Measurements from ENCODE around the gene PDE4B.

Gene PDE4B

GRCh38 chr1:66182551-66183178 is 390.0 kb downstream of the PDE4B start:
- peak; percentile 80 for DNase-seq (ENCODE audit: low read depth)

GRCh38 chr1:66183400-66183799 is 390.7 kb downstream of the PDE4B start:
- no peak for DNase-seq (ENCODE audit: low read depth)

DNA sequence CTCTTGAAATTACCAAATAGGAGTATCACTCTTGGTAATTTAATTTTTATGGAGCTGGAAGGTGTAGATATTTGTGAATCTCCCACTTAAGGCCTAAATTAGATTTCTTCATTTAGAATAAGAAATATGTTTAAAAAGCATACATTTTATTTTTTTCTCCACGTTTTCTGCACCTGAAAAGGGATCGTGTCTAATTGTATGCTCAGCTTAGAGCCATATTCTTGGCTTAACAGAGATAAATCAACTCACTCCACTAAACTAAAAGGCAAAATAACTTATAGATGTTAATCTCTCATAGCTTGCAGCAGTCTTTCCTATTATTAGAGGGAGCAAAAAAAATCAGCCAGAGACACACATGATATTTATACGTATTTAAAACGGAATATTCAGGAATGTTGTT is 404.4 kb downstream of the PDE4B start:
- no peak for DNase-seq (ENCODE audit: low read depth)

- DNase-seq (ENCODE audit: low read depth): no peak
Measured at GRCh38 chr1:66197785-66198184, 405.1 kb downstream of the PDE4B start.

GRCh38 chr1:66206563-66207144 is 414.0 kb downstream of the PDE4B start:
- no peak for DNase-seq (ENCODE audit: low read depth)

DNA sequence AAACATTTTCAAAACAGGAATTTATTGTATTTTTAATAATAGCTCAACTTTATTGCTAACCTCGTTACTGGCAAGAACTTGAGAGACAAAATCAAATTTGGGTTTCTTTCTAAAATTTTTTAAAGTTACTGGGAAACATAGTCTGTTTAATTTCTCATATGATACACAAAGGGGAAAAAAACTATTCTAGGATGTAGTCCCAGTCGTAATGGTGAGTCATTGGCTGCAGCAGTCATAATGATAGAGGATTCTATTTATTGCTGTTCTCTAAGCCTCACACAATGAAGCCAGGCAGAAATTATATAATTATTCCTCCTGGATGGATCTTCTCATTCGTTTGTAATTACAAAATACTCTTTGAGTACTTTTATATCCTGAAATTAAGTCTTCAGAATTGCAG is 414.8 kb downstream of the PDE4B start:
- DNase-seq (ENCODE audit: low read depth): peak; percentile 67

DNA sequence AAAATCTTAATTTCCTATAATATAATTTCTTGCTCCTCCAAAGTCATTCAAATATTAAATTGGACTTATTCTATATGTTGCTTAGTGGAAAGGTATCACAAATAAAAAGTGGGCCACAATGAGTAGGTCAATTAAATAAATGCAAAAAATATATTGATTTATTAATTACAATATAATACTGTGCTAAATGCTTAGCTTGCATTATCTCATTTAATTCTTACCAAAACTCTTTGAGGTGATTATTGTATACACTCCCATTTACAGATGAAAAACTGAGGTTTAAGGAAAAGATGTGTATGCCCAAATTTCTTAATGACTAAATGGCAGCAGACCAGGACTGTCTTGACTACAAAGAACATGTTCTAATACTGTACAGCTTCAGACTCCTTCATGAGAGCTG is 415.9 kb downstream of the PDE4B start:
- DNase-seq (ENCODE audit: low read depth): no peak

DNA sequence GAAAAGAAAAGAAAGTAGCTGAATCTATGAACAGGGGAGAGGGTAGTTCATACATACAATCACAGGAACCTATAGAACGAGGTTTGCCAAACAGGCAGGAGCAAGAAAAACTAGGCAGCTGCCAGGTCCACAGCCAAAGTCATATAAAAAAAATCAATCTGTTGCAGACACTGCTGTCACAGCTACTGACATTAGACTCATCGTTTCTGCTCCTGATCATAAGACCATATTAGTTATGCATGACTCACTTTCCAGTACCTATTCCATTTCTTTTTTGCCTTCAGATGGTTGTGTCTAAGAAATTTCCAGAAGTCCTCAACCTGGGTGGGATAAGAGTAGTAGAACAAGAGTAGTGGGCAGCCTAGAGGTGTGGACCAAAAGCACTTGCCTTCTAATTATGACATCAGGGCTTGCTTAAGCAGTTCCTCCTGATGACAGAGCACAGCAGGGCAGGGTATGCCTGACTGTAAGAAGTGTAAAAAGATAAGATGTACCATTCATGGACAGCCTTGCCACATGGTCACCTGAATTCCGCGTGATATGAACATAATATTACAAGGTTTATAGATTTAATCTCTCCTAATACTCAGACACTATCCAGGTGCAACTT is 418.0 kb downstream of the PDE4B start:
- DNase-seq (ENCODE audit: low read depth): no peak

GRCh38 chr1:66211521-66211920 is 418.8 kb downstream of the PDE4B start:
- no peak for DNase-seq (ENCODE audit: low read depth)

- no peak for DNase-seq (ENCODE audit: low read depth)
Measured at GRCh38 chr1:66213491-66213890, 420.8 kb downstream of the PDE4B start.

GRCh38 chr1:66214901-66215300 is 422.2 kb downstream of the PDE4B start:
- no peak for DNase-seq (ENCODE audit: low read depth)

DNA sequence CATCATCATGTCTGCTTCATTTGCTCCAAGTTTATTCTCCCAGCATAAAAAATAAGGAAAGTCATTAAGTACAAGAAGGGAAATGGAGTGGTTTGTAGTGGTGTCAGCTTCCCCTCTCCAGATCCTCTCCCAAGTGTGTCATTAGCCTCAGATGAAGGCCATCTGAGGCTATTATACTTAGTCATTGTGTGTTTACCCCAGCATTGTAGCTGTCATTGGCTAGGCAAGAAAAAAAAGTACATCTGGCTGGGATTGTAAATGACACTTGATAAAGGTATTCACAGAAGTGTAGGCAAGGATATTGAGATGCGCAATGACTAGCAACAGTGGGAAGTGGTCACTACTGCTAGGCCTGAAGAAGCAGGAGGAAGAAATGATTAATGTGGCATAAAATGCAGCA is 424.3 kb downstream of the PDE4B start:
- peak; percentile 87 for DNase-seq (ENCODE audit: low read depth)

GRCh38 chr1:66217561-66217960 is 424.9 kb downstream of the PDE4B start:
- no peak for DNase-seq (ENCODE audit: low read depth)

DNA sequence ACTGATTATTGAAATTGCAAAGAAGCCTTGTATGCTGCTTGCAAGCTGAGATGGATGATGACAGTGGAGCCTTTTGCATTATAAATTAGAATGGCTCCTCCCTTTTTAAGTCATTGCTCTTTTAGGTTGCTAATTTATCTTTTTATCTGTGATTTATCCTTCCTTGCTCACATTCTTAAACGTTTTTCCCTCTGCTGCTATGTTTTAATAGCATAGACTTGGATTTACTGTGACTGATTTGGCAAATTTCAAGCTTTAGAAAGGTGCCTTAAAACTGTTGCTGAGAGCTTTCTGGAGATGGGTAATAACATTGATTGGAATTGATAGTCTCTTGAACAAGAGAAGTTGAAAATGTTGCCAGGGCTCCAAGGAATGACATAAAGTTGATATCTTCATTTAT is 427.8 kb downstream of the PDE4B start:
- DNase-seq (ENCODE audit: low read depth): no peak

DNA sequence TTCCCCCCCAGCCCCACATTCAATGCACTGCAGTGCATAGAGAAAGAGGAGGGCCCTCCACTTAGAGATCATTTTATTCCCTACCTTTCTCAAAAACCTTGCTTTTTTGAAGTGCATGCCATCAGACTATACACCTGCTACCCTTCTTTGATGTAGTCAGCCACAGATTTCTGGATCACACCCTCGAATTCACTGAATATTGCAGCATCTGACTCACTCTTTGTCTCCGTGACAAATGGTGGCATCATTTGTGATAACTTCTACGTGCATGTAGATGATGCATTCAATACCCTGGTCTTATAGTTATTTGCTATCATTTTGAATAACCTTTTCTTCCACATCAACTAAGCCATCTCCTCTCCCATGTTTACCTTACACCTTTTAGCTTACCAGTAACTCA is 431.0 kb downstream of the PDE4B start:
- DNase-seq (ENCODE audit: low read depth): no peak

GRCh38 chr1:66226985-66227384 is 434.3 kb downstream of the PDE4B start:
- DNase-seq (ENCODE audit: low read depth): no peak

DNA sequence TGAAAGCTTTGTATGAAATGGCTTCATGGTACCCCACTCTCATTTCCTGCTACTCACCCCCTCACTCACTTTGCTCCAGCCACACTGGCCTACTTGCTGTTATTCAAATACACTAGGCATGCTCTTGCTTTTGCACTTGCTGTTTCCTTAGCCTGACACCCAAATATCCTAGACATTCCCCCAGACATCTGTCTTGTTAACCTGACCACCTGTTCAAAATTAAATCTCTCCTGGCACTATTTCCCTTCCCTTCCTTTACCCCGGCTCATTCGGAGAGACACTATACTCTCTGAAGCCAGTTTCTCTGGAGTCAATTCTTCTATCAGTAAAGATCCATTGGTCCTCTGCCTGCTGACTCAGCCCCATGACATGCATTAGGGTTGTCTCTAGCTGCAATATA is 435.3 kb downstream of the PDE4B start:
- DNase-seq (ENCODE audit: low read depth): no peak

DNA sequence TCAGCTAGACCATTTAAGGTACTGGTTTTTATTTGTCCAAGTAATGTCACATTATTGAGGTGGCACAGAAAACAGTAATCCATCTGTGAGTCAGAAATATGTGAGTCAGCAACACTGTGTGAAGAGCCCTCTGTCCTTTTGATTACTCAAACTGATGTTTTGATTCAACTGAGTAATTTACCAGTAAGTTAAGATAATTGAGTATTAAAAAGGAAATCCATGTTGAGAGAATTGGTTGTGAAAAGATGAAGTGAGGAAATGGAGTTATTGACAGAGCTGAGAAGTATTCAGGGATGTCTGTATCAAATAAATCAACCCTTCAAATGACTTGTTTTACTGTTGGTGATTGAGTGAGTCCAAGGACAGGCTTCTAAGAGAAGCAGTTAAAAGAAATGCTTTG is 438.5 kb downstream of the PDE4B start:
- peak; percentile 46 for DNase-seq (ENCODE audit: low read depth)

DNA sequence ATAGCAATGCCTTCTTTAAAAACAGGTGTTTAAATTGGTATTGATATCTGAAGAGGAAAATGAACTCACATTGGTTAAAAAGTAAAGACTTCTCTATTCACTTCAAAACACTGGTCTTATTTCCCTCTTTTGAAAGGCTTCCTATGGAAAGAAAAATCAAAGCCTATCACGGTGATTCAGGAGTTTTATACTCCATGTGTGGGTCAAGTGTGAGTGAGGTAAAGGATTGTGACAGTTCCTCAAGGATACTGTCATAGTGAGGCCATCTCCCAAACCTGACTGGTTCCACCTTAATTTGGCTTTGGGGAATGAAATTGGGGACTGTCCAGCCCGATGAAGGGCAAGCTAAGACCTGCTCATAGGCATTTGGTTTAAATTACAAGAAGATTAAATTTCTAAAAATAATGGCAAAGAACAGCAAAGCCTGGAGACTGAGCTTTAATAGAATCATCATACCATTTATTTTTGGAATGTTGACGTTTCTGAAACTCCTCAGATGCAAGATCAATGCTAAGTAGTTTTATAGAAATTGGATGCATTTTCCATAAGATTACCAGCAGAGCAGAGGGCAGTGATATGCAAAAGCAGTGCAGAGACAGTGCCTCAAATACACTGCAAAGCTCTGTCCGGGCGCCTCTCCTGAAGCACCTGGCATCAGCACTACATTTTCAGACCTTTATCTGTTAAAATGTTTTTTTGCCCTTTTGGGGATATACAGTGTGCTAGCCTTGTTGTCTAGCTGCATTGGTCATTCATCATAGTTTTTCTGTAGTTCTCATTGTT is 439.2 kb downstream of the PDE4B start:
- DNase-seq (ENCODE audit: low read depth): no peak

DNA sequence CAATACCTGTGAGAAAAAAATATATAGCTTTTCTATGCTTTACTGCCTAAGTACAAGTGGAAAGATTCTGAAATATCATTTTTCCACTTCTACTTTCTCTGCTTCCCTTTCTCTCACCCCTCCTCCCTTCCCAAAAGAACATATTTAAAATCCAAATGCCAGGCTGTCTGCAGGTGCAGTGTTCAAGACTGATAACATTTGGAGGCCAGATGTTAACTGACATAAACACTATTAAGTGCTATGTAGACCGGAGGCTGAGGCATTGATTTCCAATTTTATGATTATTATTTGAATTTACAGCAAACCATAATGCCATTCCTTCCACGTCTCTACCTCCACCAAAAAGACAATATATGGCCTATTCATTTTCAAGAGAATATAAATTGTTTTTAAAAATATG is 444.3 kb downstream of the PDE4B start:
- no peak for DNase-seq (ENCODE audit: low read depth)

DNA sequence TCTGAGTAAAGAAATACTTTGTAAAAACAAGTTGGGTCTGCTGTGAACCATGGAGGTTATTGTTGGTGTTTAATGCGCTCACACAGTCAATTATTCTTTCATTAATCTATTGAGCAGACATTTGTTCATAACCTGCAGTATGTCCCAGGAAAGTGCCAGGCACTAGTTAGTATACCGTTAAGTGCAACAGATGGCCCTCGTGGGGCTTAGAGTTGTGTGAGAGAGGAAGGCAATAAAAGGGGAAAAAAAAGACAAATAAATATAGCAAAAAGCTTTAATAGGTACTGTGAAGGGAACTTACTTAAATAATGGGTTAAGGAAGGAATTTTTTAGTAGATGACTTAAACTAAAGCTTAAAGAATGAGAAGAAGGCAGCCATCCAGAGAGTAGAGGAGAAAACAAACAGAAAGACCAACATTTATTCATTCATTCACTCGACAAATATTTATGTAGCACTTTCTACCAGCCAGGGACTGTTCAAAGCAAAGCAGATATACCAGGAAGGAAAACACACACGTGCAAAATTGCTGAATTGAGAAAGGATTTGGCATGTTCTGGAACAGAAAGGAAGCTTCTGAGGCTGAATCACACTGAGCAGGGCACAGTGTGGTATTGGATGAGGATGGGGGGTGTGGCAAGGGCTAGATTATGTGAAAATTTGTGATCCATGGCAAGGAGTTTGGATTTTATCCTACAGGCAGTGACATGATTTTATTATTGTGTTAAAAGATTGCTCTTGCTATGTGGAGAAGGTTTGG is 445.2 kb downstream of the PDE4B start:
- DNase-seq (ENCODE audit: low read depth): no peak

DNA sequence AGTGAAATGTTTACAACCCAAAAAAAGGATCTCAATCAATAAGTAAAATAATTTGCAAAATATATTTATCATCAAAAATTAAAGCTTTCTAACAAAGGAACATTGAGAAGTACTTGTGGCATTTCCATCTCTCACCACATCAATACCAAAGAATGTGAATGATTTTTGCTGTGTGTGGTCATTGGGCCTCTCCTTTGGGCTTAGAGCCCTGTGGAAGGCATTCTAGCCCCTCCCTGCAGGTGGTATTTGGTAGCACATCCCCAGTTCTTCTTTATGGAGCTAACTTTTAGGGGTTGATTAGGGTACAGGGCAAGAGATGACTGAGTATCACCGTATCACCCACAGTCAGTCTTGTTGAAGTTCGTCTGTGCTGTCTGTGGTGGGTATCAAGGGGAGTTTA is 447.1 kb downstream of the PDE4B start:
- no peak for DNase-seq (ENCODE audit: low read depth)

Data from GM04504 (cell line).